K562 (cell line): ENCODE data around the gene GPR152. TPM values are rescaled to one million over a fixed set of nuclear protein-coding genes. Genes with fewer than 3 reads are reported as not detected.

ENCODE experiments used
- ATAC-seq: fragments of 200-7000 bp; cut with Tn5 transposase; 3 replicates; pipeline ENCODE4 v1.9.1; 2020; ENCODE audit warnings: moderate library complexity
- BruUV-seq: library from RNA; stranded (reverse); fragments of 400-500 nt; replicated peaks from 2 replicates; lab custom pipeline; 2021; lab: Mats Ljungman, UMichigan
- CTCF ChIA-PET: fragments of 300-600 bp; formaldehyde crosslinking; extraction: SDS; loops from one replicate; lab custom pipeline; 2021; ENCODE audit warnings: low intra/inter-chr PET ratio; lab: Yijun Ruan, JAX
- POLR2A ChIA-PET: fragments of 300-600, 350-650 bp; sonication (Branson Sonifier 250); formaldehyde crosslinking; extraction: SDS; loops from one replicate; lab custom pipeline; 2021; ENCODE audit warnings: antibody characterized with exemption, inconsistent platforms; lab: Yijun Ruan, JAX
- DNase-seq, 4 experiments: peaks; one replicate each; pipeline versions ENCODE4 v3.0.0 to v3.0.0-alpha.2; 2011 to 2018; ENCODE audit warnings: low spot score in 3 of 4, mixed read lengths in 3 of 4; ENCODE audit errors: extremely low read depth in 1 of 4
- FAIRE-seq: peaks from 2 replicates; lab custom pipeline; 2011; peaks lifted over from hg19 to GRCh38; lab: Jason Lieb, UNC
- H2AFZ ChIP-seq: 2 replicates; pipeline ENCODE4 v1.6.0; 2011; ENCODE audit warnings: low read depth, low read length, control low read depth, inconsistent platforms
- H3K27ac ChIP-seq: fragments of 200-600 bp; 3 replicates; pipeline ENCODE4 v1.8.0; 2011; ENCODE audit warnings: low read depth, mild to moderate bottlenecking, control low read depth, inconsistent platforms, low read length, moderate library complexity, mixed read lengths; ENCODE audit errors: extremely low read depth
- H3K27me3 ChIP-seq, 2 experiments: fragments of 300-600 bp in 1 of 2; 2 replicates in 1 of 2; 3 replicates in 1 of 2; pipeline versions ENCODE4 v1.6.0 to v1.8.0; 2011; ENCODE audit warnings: inconsistent platforms in 2 of 2, low read length in 2 of 2, mild to moderate bottlenecking in 1 of 2, mixed read lengths in 1 of 2, moderate library complexity in 1 of 2; ENCODE audit not compliant: control insufficient read depth in 2 of 2, insufficient read depth in 2 of 2
- H3K36me3 ChIP-seq: fragments of 300-600 bp; 3 replicates; pipeline ENCODE4 v1.8.0; 2011; ENCODE audit warnings: mild to moderate bottlenecking, low read length, inconsistent platforms; ENCODE audit not compliant: control insufficient read depth, insufficient read depth
- H3K4me1 ChIP-seq, 2 experiments: fragments of 200-600 bp in 1 of 2; replicated peaks in 1 of 2; 2 replicates in 1 of 2; 3 replicates in 1 of 2; pipeline versions ENCODE4 v1.5.1 to v1.8.0; 2011; ENCODE audit warnings: inconsistent platforms in 2 of 2, low read length in 2 of 2, mild to moderate bottlenecking in 1 of 2, mixed read lengths in 1 of 2, moderate library complexity in 1 of 2; ENCODE audit not compliant: control insufficient read depth in 2 of 2, insufficient read depth in 2 of 2
- H3K4me2 ChIP-seq: 2 replicates; pipeline ENCODE4 v1.6.1; 2011; ENCODE audit warnings: low read length, control low read depth, inconsistent platforms, mixed read lengths; ENCODE audit not compliant: insufficient read depth
- H3K4me3 ChIP-seq: fragments of 200-600 bp; sonication (generic), shearing (Covaris generic); 2 replicates; pipeline ENCODE4 v1.5.1; 2016; ENCODE audit warnings: control low read depth, inconsistent platforms
- H3K79me2 ChIP-seq: fragments of 200-600 bp; 3 replicates; pipeline ENCODE4 v1.8.0; 2011; ENCODE audit warnings: low read length, inconsistent platforms; ENCODE audit not compliant: control insufficient read depth, insufficient read depth
- H3K9ac ChIP-seq, 2 experiments: 2 replicates each; pipeline versions ENCODE4 v1.6.0 to v1.6.1; 2011; ENCODE audit warnings: low read depth in 2 of 2, low read length in 2 of 2, control low read depth in 1 of 2, inconsistent platforms in 1 of 2, mild to moderate bottlenecking in 1 of 2, mixed read lengths in 1 of 2; ENCODE audit not compliant: insufficient read depth in 1 of 2
- H3K9me1 ChIP-seq: one replicate; pipeline ENCODE4 v1.6.0; 2011; ENCODE audit warnings: inconsistent platforms, mild to moderate bottlenecking, low read length, moderate library complexity; ENCODE audit not compliant: control insufficient read depth, insufficient read depth
- H3K9me3 ChIP-seq: replicated peaks from 2 replicates; pipeline ENCODE4 v1.5.1; 2011; ENCODE audit warnings: low read depth, low read length, inconsistent platforms; ENCODE audit not compliant: control insufficient read depth, insufficient read depth
- H4K20me1 ChIP-seq: replicated peaks from 2 replicates; pipeline ENCODE4 v1.6.1; 2011; ENCODE audit warnings: low read length, inconsistent platforms, mixed read lengths; ENCODE audit not compliant: control insufficient read depth, insufficient read depth
- BHLHE40 ChIP-seq: IDR thresholded peaks from 2 replicates; pipeline ENCODE4 v1.6.1; 2011; ENCODE audit warnings: low read length, improper control_type of control experiment
- CREB1 ChIP-seq, 2 experiments: sonication (generic) in 1 of 2; formaldehyde crosslinking in 1 of 2; IDR thresholded peaks; 2 replicates each; pipeline versions ENCODE4 v1.6.1 to v1.8.0; 2012 to 2022; ENCODE audit warnings: inconsistent platforms in 1 of 2, mild to moderate bottlenecking in 1 of 2, missing genetic modification reagents in 1 of 2, moderate library complexity in 1 of 2
- POLR2G ChIP-seq: fragments of 200-400 bp; formaldehyde crosslinking; IDR thresholded peaks from 2 replicates; pipeline ENCODE4 v1.6.1; 2017; ENCODE audit warnings: low read depth, mild to moderate bottlenecking, antibody characterized with exemption, low read length, moderate library complexity
- SREBF1 ChIP-seq: fragments of 150-350 bp; IDR thresholded peaks from 2 replicates; pipeline ENCODE4 v1.6.1; 2014; ENCODE audit warnings: antibody characterized with exemption, low read depth, low read length, borderline replicate concordance
- WGBS: fragments of 100-300 bp; shearing (Covaris generic); methylation state at CpG from one replicate; pipeline ENCODE4 v1.1.6; 2016; ENCODE audit warnings: low coverage, mixed read lengths; ENCODE audit not compliant: insufficient coverage; ENCODE audit errors: missing lambda C conversion rate; 5-methylcytosine and 5-hydroxymethylcytosine counted together
- in situ Hi-C: fragments of 300-500 bp; cut with MboI; formaldehyde crosslinking; loops from 4 replicates; pipeline ENCODE4 v1.15.0; 2018; ENCODE audit warnings: inconsistent platforms, mixed read lengths
- intact Hi-C: fragments of 100-400 bp; cut with micrococcal nuclease; formaldehyde crosslinking; loops from 2 replicates; pipeline ENCODE4 v1.14.2; 2022
- polyA plus RNA-seq, 8 experiments: library from polyadenylated mRNA; depleted of rRNA in 4 of 8; stranded (reverse) in 5 of 8; unstranded in 3 of 8; fragments of >200 nt; fragmentation: Nextera tagmentation in 2 of 8; fragmentation: Illumina TruSeq in 1 of 8; extraction: Ambion mirVana in 2 of 8; extraction: Trizol in 1 of 8; gene quantifications; 2 replicates each; pipeline versions ENCODE4 v1.2.1 to v1.2.3, GENCODE V29; 2011 to 2014; ENCODE audit warnings: inconsistent platforms in 1 of 8, missing spikeins in 1 of 8
- total RNA-seq, 7 experiments: library from RNA; depleted of rRNA in 6 of 7; stranded (reverse); fragments of >200 nt in 6 of 7; fragmentation: Illumina TruSeq in 2 of 7; extraction: Trizol in 2 of 7; gene quantifications; 2 replicates each; pipeline versions ENCODE4 v1.2.1 to v1.2.3, GENCODE V29; 2011 to 2021; ENCODE audit warnings: low replicate concordance in 1 of 7

The GPR152 gene
- total and polyA plus RNA-seq, 9 of the 15 experiments (the other 6 are each of a cell fraction or from before 2014, with no cell fraction given) = not detected

DNA sequence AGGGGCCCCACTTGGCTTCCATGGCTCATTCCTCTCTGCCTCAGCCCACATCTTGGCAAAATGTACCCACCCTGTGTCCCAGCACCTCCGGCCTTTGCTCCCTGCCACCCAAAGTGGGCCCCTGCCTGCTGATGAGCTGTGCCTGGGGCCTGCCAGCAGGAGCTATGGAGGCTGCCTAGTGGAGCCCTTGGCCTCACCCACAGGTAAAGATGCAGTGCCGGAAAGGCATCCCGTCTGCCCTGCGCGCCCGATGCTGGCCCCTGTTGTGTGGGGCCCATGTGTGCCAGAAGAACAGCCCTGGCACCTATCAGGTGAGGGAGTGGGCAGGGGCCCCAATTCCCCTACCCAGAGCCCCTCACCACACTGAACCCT lies 47.3 kb downstream of the GPR152 start:
- no peak for TF ChIP-seq CREB1 (IDR thresholded peaks at IDR 0.05)
- TF ChIP-seq CREB1 (CRISPR knock-in tag; IDR thresholded peaks at IDR 0.05) = no peak
- peak; percentile 21; the same call in 1 of the 2 replicates for TF ChIP-seq POLR2G
- no peak for TF ChIP-seq BHLHE40
- TF ChIP-seq SREBF1 = no peak
- TF ChIP-seq, all 486 proteins: peak for 1
- ATAC-seq = no peak
- ChIA-PET POLR2A (interaction anchor here (0.6 to 1.2 kb wide), 3 partner anchors 10 to 96 kb away, joined by 3 to 4 read pairs (median 3); no protein-coding TSS in a partner anchor), CTCF (no interaction called here)
- 96% methylated on average over 6 of the region's 6 CpGs for WGBS
- peaks cover 14% of the 10 kb centered on the region for H3K79me2 ChIP-seq
- peak overlapping the region in 1 of 2 experiments; percentile 75; a peak in 1 of 4 replicates for H3K9ac ChIP-seq
- peaks cover 6% of the 10 kb centered on the region for H3K36me3 ChIP-seq
- intact Hi-C loops = no loop called here
- FAIRE-seq = no peak
- H3K9me3 ChIP-seq = no peaks in the 10 kb centered on the region
- in situ Hi-C loops = no loop called here
- no peak overlapping the region for H3K4me2 ChIP-seq
- DNase-seq = no peak
- H3K4me3 ChIP-seq = no peak overlapping the region
- no peak overlapping the region for H3K27ac ChIP-seq
- no peaks in the 10 kb centered on the region for H3K27me3 ChIP-seq
- H3K9me1 ChIP-seq = no peaks in the 10 kb centered on the region
- no peaks in the 10 kb centered on the region for H4K20me1 ChIP-seq
- no TSS peak for BruUV-seq
- no peak overlapping the region for H2AFZ ChIP-seq
- H3K4me1 ChIP-seq = peaks cover 17 to 81% of the 10 kb centered on the region in 2 experiments
